Mesothelial cell of epicardium (in vitro differentiated cells): Measurements from ENCODE around the gene BCAT1. TPM values are rescaled to one million over a fixed set of nuclear protein-coding genes. Genes with fewer than 3 reads are reported as not detected.

Experiments
- DNase-seq, 2 experiments: peaks; one replicate each; pipeline ENCODE4 v3.0.0; 2021; ENCODE audit warnings: low spot score in 2 of 2; ENCODE audit not compliant: unreplicated experiment in 2 of 2
- H3K27ac Mint-ChIP-seq: 2 replicates; pipeline ENCODE4 v1.8.0; 2021; ENCODE audit warnings: mixed read lengths
- H3K27me3 Mint-ChIP-seq: 2 replicates; pipeline ENCODE4 v1.8.0; 2021; ENCODE audit warnings: low read depth, mixed read lengths
- H3K36me3 Mint-ChIP-seq: 2 replicates; pipeline ENCODE4 v1.8.0; 2021; ENCODE audit warnings: mixed read lengths
- H3K4me1 Mint-ChIP-seq: 2 replicates; pipeline ENCODE4 v1.8.0; 2021; ENCODE audit warnings: mixed read lengths
- H3K4me3 Mint-ChIP-seq: 2 replicates; pipeline ENCODE4 v1.8.0; 2021; ENCODE audit warnings: mild to moderate bottlenecking, moderate library complexity, mixed read lengths
- H3K9me3 Mint-ChIP-seq: 2 replicates; pipeline ENCODE4 v1.8.0; 2021; ENCODE audit warnings: mixed read lengths
- total RNA-seq: library from RNA; stranded (reverse); gene quantifications from 3 replicates; pipeline ENCODE4 v1.2.1, GENCODE V29; 2021
- TF ChIP-seq, protein P1 (sequence below): fragments of 200-600 bp; sonication (generic); IDR thresholded peaks from one replicate; pipeline ENCODE4 v1.5.0; 2021; ENCODE audit warnings: antibody characterized with exemption; ENCODE audit not compliant: unreplicated experiment

Gene BCAT1
- total RNA-seq, 1 donor from 2014 or later, result 121 TPM

DNA sequence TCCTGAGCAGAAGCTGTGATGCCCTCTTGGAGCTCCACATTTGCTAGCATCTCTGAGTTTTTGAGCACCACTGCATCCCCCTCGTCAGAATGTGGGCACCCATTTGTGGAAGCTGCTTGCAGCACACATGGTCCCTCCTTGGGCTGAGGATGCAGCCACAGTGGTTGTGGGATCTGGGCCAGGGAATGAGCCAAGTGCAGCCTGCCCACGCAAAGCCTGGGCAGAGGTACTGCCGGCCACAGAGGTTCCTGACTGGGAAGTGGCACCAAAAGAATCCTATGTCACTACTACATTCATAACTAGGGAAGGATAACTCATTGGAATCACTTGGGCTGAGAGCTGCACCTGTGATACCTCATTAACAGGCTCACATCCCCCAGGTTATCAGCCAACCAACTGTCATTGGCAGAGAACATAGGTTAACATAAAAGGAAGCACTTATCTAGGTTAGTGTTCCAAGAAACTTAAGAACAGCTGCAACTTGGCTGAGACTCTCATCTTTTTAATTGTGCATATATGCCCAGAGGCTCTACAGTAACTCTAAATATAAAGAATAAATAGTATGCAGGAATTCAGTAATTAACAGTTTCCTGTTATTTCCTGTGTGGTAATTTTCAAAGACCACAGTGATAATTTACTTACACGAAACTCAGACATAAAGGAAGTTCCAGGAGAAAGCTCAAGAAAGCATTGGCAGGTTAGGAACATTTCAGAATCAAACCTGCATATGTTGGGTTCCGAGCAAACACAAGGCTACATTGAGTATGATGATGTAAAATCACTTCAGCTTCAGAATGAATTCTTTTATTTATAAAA lies 145.3 kb downstream of the BCAT1 start:
- Mint-ChIP-seq H3K36me3 (no peaks in the 10 kb centered on the region), H3K9me3 (peaks cover 22% of the 10 kb centered on the region), H3K4me3 (no peak overlapping the region), H3K27ac (no peak overlapping the region), H3K4me1 (no peaks in the 10 kb centered on the region), H3K27me3 (no peaks in the 10 kb centered on the region)
- no peak for DNase-seq
- TF ChIP-seq, protein P1, sequence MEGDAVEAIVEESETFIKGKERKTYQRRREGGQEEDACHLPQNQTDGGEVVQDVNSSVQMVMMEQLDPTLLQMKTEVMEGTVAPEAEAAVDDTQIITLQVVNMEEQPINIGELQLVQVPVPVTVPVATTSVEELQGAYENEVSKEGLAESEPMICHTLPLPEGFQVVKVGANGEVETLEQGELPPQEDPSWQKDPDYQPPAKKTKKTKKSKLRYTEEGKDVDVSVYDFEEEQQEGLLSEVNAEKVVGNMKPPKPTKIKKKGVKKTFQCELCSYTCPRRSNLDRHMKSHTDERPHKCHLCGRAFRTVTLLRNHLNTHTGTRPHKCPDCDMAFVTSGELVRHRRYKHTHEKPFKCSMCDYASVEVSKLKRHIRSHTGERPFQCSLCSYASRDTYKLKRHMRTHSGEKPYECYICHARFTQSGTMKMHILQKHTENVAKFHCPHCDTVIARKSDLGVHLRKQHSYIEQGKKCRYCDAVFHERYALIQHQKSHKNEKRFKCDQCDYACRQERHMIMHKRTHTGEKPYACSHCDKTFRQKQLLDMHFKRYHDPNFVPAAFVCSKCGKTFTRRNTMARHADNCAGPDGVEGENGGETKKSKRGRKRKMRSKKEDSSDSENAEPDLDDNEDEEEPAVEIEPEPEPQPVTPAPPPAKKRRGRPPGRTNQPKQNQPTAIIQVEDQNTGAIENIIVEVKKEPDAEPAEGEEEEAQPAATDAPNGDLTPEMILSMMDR, result no peak

DNA sequence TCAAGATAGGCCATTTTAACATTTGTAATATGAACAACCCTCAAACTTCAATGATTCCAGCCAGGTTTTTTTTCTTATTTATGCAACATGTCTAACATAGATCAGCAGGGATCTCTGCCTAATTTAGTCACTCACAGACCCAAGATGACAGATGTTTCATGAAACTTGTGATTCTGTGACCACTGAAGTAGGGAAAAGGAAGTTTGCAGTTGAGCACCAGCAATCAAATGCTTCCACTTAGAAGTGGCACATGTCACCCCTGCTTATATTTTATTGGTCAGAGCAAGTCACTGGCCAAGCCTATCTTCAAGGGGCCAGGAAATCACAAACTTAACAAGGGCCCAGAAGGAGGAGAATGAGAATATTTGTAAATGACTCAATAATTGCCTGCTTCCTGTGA lies 150.6 kb downstream of the BCAT1 start:
- Mint-ChIP-seq H3K36me3 (no peaks in the 10 kb centered on the region), H3K27me3 (no peaks in the 10 kb centered on the region), H3K4me3 (no peak overlapping the region), H3K9me3 (peaks cover 12% of the 10 kb centered on the region), H3K27ac (no peak overlapping the region), H3K4me1 (peaks cover 14% of the 10 kb centered on the region)
- no peak for DNase-seq
- TF ChIP-seq, protein P1, result no peak

DNA sequence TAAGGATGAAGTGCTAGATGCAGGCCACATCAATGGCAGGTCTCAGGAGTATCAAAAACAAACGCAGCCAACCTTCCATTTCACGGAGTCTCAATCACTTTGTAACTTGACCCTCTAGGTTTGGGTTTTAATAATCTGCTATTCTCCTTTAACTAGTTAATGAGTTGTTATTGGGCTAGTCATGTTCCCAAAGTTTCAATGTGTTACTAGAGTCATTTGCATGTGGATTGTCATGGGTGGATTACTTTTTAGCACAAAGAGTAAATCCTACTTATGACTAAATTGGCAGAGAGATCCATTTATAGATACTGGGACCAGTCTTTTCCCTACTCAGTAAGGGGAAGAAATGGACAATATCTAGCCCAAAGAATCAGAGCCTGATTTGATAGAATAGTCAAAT lies 151.0 kb downstream of the BCAT1 start:
- no peaks in the 10 kb centered on the region for H3K27me3 Mint-ChIP-seq
- TF ChIP-seq, protein P1, result no peak
- peaks cover 8% of the 10 kb centered on the region for H3K9me3 Mint-ChIP-seq
- peaks cover 19% of the 10 kb centered on the region for H3K4me1 Mint-ChIP-seq
- H3K27ac Mint-ChIP-seq, result no peak overlapping the region
- DNase-seq, result no peak
- H3K4me3 Mint-ChIP-seq, result no peak overlapping the region
- no peaks in the 10 kb centered on the region for H3K36me3 Mint-ChIP-seq

DNA sequence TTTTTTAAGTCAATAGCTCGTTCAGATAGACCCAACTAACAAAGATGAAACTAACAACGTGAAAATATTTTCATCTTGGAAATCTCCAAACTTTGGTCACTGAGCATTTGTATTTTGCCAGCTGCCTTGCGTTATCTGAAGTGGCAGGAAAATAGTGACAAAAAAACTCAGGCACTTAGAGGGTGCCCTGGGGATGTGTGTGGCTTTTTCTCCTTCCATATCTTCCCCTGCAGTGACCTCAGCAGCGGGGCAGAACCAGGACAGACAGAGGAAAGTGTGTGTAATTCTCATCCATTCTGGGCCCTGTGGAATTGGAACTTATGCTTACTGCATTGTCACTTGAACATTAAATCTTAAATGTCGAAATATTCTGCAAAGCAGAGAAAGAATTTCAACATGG lies 152.0 kb downstream of the BCAT1 start:
- no peaks in the 10 kb centered on the region for H3K36me3 Mint-ChIP-seq
- no peak for DNase-seq

DNA sequence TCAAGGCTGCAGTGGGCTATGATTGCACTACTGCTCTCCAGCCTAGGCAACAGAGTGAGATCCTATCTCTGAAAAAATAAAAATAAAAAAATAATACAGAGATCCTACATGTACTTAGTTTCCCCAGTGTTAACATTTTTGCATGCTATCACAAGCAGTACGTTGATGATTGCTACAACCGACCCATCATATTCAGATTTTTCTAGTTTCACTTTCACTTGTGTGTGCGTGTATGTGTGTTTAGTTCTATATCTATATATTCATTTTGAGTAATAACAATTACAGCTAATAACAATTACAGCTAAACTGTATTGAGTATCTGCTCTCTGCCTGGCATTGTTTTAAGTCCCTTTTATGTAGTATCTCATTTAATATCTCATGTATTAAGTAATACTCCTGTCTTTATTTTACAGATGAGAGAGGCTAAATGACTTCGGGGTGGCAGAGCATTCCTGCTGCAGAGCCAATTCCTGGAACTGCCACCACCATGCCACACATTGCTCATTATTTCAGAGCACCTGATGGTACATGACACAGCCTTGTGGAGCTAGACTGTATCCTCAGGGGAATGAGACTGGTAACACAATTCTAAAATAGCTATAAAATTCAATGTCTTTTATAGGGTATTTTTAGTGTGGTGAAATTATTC lies 153.1 kb downstream of the BCAT1 start:
- TF ChIP-seq, protein P1, result no peak
- Mint-ChIP-seq H3K36me3 (no peaks in the 10 kb centered on the region), H3K4me3 (no peak overlapping the region), H3K9me3 (no peaks in the 10 kb centered on the region), H3K4me1 (peaks cover 27% of the 10 kb centered on the region), H3K27ac (no peak overlapping the region), H3K27me3 (no peaks in the 10 kb centered on the region)
- DNase-seq, result no peak

More for the DNA sequence above, 152.0 kb downstream of the BCAT1 start:
- Mint-ChIP-seq H3K27me3 (no peaks in the 10 kb centered on the region), H3K27ac (no peak overlapping the region), H3K9me3 (peaks cover 2% of the 10 kb centered on the region), H3K4me3 (no peak overlapping the region), H3K4me1 (peaks cover 27% of the 10 kb centered on the region)
- TF ChIP-seq, protein P1, result no peak
